AG10803 (cell line): ENCODE measurements around the gene NYAP1.

Experiments used
- DNase-seq: peaks from one replicate; pipeline ENCODE4 v3.0.0; 2010; ENCODE audit warnings: low read depth
- H3K4me3 ChIP-seq: 2 replicates; pipeline ENCODE4 v1.5.1; 2011; ENCODE audit warnings: mild to moderate bottlenecking, low read length, control low read depth
- TF ChIP-seq, protein P1 (sequence below): conservative IDR thresholded peaks from 2 replicates; pipeline ENCODE4 v1.5.1; 2011; ENCODE audit warnings: mild to moderate bottlenecking, low read length, control low read depth, inconsistent platforms

Gene NYAP1

GRCh38 chr7:100472854-100473499 lies 10.8 kb upstream of the NYAP1 start:
- peak; percentile 32 for DNase-seq
- TF ChIP-seq, protein P1, sequence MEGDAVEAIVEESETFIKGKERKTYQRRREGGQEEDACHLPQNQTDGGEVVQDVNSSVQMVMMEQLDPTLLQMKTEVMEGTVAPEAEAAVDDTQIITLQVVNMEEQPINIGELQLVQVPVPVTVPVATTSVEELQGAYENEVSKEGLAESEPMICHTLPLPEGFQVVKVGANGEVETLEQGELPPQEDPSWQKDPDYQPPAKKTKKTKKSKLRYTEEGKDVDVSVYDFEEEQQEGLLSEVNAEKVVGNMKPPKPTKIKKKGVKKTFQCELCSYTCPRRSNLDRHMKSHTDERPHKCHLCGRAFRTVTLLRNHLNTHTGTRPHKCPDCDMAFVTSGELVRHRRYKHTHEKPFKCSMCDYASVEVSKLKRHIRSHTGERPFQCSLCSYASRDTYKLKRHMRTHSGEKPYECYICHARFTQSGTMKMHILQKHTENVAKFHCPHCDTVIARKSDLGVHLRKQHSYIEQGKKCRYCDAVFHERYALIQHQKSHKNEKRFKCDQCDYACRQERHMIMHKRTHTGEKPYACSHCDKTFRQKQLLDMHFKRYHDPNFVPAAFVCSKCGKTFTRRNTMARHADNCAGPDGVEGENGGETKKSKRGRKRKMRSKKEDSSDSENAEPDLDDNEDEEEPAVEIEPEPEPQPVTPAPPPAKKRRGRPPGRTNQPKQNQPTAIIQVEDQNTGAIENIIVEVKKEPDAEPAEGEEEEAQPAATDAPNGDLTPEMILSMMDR, result no peak
- H3K4me3 ChIP-seq, result no peak overlapping the region

GRCh38 chr7:100475549-100475948 lies 8.2 kb upstream of the NYAP1 start:
- peak overlapping the region; percentile 94 for H3K4me3 ChIP-seq
- DNase-seq, result no peak
- TF ChIP-seq, protein P1, result no peak

- H3K4me3 ChIP-seq, result peak overlapping the region; percentile 94
- DNase-seq, result no peak
Measured at GRCh38 chr7:100476101-100476780, 7.5 kb upstream of the NYAP1 start.

GRCh38 chr7:100476903-100477870 lies 6.5 kb upstream of the NYAP1 start:
- DNase-seq, result no peak
- TF ChIP-seq, protein P1, result peak; percentile 38
- H3K4me3 ChIP-seq, result peak overlapping the region; percentile 94

More at GRCh38 chr7:100476101-100476780, 7.5 kb upstream of the NYAP1 start:
- TF ChIP-seq, protein P1, result no peak

GRCh38 chr7:100477871-100478267 lies 5.9 kb upstream of the NYAP1 start:
- TF ChIP-seq, protein P1, result no peak
- H3K4me3 ChIP-seq, result peak overlapping the region; percentile 94
- DNase-seq, result no peak

GRCh38 chr7:100478958-100479660 lies 4.6 kb upstream of the NYAP1 start, which contains the start of gene TSC22D4:
Gene TSC22D4, minus strand, starts transcription at chr7:100479214. Its CDS starts 1,176 bp downstream, at chr7:100478038.
- DNase-seq, result peak; percentile 96
- peak within 1 kb of the TSS; percentile 94 for H3K4me3 ChIP-seq
- TF ChIP-seq, protein P1, result no peak
